Osteocyte (in vitro differentiated cells): Measurements from ENCODE around the gene KLF6. TPM values are rescaled to one million over a fixed set of nuclear protein-coding genes. Genes with fewer than 3 reads are reported as not detected.

Experiments used
- DNase-seq: peaks from one replicate; pipeline ENCODE4 v3.0.0; 2021; ENCODE audit warnings: mixed read lengths; ENCODE audit not compliant: unreplicated experiment; ENCODE audit errors: extremely low spot score
- H3K27ac Mint-ChIP-seq: one replicate; pipeline ENCODE4 v1.8.0; 2021; ENCODE audit warnings: mild to moderate bottlenecking, mixed read lengths; ENCODE audit not compliant: unreplicated experiment
- H3K27me3 Mint-ChIP-seq: one replicate; pipeline ENCODE4 v1.8.0; 2021; ENCODE audit warnings: mixed read lengths; ENCODE audit not compliant: unreplicated experiment
- H3K36me3 Mint-ChIP-seq: one replicate; pipeline ENCODE4 v1.8.0; 2021; ENCODE audit warnings: mixed read lengths; ENCODE audit not compliant: unreplicated experiment
- H3K4me1 Mint-ChIP-seq: one replicate; pipeline ENCODE4 v1.8.0; 2021; ENCODE audit warnings: mixed read lengths; ENCODE audit not compliant: unreplicated experiment
- H3K4me3 Mint-ChIP-seq: one replicate; pipeline ENCODE4 v1.8.0; 2021; ENCODE audit warnings: mild to moderate bottlenecking, moderate library complexity, mixed read lengths; ENCODE audit not compliant: unreplicated experiment
- H3K9me3 Mint-ChIP-seq: one replicate; pipeline ENCODE4 v1.8.0; 2021; ENCODE audit warnings: mixed read lengths; ENCODE audit not compliant: unreplicated experiment
- CTCF ChIP-seq: fragments of 200-600 bp; sonication (generic); IDR thresholded peaks from 2 replicates; pipeline ENCODE4 v1.5.0; 2021; ENCODE audit warnings: antibody characterized with exemption, mild to moderate bottlenecking, moderate library complexity
- total RNA-seq: library from RNA; stranded (reverse); gene quantifications from 2 replicates; pipeline ENCODE4 v1.2.1, GENCODE V29; 2021

The KLF6 gene
- total RNA-seq, 1 donor from 2014 or later = 341 TPM

- H3K9me3 Mint-ChIP-seq = peaks cover 17% of the 10 kb centered on the region
- no peak overlapping the region for H3K4me3 Mint-ChIP-seq
- H3K36me3 Mint-ChIP-seq = peaks cover 6% of the 10 kb centered on the region
Observed at GRCh38 chr10:3792710-3793219, 7.8 kb upstream of the KLF6 start.

GRCh38 chr10:3791974-3792633 is 7.1 kb upstream of the KLF6 start:
- peaks cover 17% of the 10 kb centered on the region for H3K9me3 Mint-ChIP-seq
- no peak for DNase-seq
- peaks cover 6% of the 10 kb centered on the region for H3K36me3 Mint-ChIP-seq
- TF ChIP-seq CTCF = no peak
- H3K4me3 Mint-ChIP-seq = no peak overlapping the region
- no peaks in the 10 kb centered on the region for H3K27me3 Mint-ChIP-seq
- peaks cover 4% of the 10 kb centered on the region for H3K4me1 Mint-ChIP-seq
- no peak overlapping the region for H3K27ac Mint-ChIP-seq

More at GRCh38 chr10:3792710-3793219, 7.8 kb upstream of the KLF6 start:
- TF ChIP-seq CTCF = no peak
- no peak for DNase-seq
- Mint-ChIP-seq H3K4me1 (no peaks in the 10 kb centered on the region), H3K27ac (no peak overlapping the region), H3K27me3 (no peaks in the 10 kb centered on the region)

- Mint-ChIP-seq H3K36me3 (peaks cover 6% of the 10 kb centered on the region), H3K4me3 (no peak overlapping the region), H3K4me1 (peaks cover 16% of the 10 kb centered on the region), H3K9me3 (peaks cover 7% of the 10 kb centered on the region), H3K27ac (no peak overlapping the region), H3K27me3 (no peaks in the 10 kb centered on the region)
- no peak for TF ChIP-seq CTCF
- no peak for DNase-seq
Observed at GRCh38 chr10:3790858-3791257, 5.8 kb upstream of the KLF6 start.

GRCh38 chr10:3790272-3790671 is 5.3 kb upstream of the KLF6 start:
- Mint-ChIP-seq H3K9me3 (peaks cover 7% of the 10 kb centered on the region), H3K4me3 (no peak overlapping the region), H3K4me1 (peaks cover 16% of the 10 kb centered on the region), H3K27me3 (no peaks in the 10 kb centered on the region), H3K36me3 (peaks cover 6% of the 10 kb centered on the region), H3K27ac (no peak overlapping the region)
- no peak for DNase-seq
- TF ChIP-seq CTCF = no peak

DNA sequence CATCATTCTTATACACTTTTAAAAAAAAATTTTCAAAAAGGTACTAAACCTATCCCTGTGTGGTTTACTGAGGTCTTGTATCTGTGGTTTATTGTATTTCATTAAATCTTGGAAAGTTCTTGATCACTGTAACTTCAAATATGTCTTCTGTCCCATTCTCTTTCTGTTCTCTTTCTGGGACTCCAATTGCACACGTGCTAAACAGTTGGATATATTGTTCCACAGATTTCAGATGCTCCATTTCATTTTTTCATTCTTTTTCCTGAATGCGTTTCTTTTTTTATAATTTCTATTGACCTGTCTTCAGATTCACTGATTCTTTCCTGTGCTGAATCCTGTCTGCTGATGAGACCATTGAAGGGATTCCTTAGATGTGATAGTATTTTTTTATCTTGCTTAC is 4.6 kb upstream of the KLF6 start:
- Mint-ChIP-seq H3K27ac (no peak overlapping the region), H3K9me3 (peaks cover 7% of the 10 kb centered on the region), H3K4me1 (peaks cover 16% of the 10 kb centered on the region), H3K36me3 (peaks cover 6% of the 10 kb centered on the region), H3K27me3 (no peaks in the 10 kb centered on the region), H3K4me3 (no peak overlapping the region)
- no peak for DNase-seq
- TF ChIP-seq CTCF = no peak
